DND-41 (cell line): ENCODE data around the gene TMEM248.

Source experiments
- CTCF ChIP-seq: IDR thresholded peaks from 2 replicates; pipeline ENCODE4 v1.5.1; 2012; ENCODE audit warnings: borderline replicate concordance, low read length, moderate library complexity, mild to moderate bottlenecking; ENCODE audit not compliant: poor library complexity, severe bottlenecking; ENCODE audit errors: extremely low read depth
- EZH2 ChIP-seq: IDR thresholded peaks from 3 replicates; pipeline ENCODE4 v1.6.1; 2012; ENCODE audit warnings: borderline replicate concordance, low read depth, mild to moderate bottlenecking, moderate library complexity, low read length, inconsistent platforms; ENCODE audit not compliant: severe bottlenecking

GRCh38 chr7:66883716-66884115 is 37.3 kb upstream of the TMEM248 start:
- no peak for TF ChIP-seq CTCF
- TF ChIP-seq EZH2: no peak
